Non-pigmented ciliary epithelial cell (primary cell): ENCODE results near the gene POLR3A.

ENCODE experiments used
- DNase-seq: peaks from one replicate; pipeline ENCODE4 v3.0.0-alpha.2; 2010; ENCODE audit warnings: low read depth

The POLR3A gene

GRCh38 chr10:77977934-77978333 lies 51.4 kb downstream of the POLR3A start:
- no peak for DNase-seq

- DNase-seq: no peak
Measured at GRCh38 chr10:77977016-77977415, 52.3 kb downstream of the POLR3A start.

DNA sequence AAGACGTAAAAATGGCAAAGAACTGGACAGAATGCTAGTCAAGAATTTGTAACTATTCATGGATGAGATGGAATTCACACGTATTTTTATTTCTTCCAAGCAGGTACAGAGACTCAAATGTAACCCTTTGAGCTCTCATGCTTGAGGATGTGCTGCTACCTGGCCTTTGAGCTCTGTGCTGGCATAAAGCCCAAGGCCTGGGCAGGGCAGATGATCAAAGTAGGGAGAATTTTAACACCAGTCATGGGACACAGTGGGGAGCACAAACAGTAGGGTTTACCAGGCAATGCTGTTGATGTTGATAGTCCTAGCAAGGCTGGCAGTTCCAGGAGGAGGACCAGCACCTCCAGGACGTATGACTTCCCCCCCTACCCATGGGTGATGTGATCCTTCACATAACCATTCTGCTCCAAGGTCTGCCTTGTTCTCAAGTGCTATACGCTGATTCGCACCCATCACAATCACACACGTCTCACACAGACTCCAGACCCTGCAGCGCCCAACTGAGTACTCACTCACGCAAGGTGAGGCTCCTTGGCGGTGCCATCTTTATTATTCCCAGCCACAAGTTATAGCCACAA lies 54.1 kb downstream of the POLR3A start:
- DNase-seq: no peak

- DNase-seq: no peak
Measured at GRCh38 chr10:77974396-77975074, 54.8 kb downstream of the POLR3A start.

- DNase-seq: no peak
Measured at GRCh38 chr10:77973276-77973675, 56.0 kb downstream of the POLR3A start.

- no peak for DNase-seq
Measured at GRCh38 chr10:77972148-77972547, 57.2 kb downstream of the POLR3A start.

GRCh38 chr10:77971804-77972144 lies 57.5 kb downstream of the POLR3A start:
- DNase-seq: no peak

DNA sequence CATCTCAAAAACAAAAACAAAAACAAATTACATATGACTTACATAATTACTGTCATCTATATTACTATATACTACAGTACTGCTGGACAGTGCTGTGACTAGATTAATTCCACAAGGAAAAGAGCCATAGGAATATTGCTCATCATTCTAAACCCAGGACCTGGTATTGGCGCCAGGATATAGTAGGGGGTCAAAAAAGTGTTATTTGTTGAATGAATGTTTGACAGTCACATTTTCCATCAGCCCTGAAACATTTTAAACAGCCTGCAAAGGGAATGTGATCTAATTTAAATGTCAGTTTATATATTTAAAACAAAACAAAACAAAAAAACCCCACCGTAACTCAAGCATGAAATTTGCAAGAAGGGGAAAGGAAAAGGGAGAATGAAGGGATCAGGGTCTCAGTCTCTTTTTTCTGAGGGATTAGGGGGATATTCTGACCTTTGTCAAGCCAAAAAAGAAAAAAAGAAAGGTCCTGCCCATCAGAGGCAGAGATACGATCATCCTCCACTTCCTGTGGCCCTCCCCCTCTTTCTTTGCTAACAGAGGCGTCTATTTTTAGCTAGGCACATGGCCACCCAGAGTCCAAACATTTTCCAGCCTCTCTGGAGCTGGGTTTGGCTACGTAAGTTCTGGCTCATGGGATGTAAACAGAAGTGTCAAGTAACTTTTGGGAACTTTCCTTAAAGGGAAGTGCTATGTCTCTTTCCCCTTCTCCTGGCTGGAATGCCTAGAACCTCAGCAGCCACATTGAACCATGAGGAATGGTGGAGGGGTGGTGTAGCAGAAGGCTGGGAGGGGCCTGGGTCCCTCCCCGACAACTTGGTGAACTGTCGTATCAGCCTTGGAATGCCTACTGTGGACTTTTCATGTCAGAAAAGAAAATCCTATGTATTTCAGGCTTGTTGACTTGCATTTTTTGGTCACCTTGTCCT lies 58.2 kb downstream of the POLR3A start:
- peak; percentile 72 for DNase-seq

- DNase-seq: no peak
Measured at GRCh38 chr10:77969114-77969513, 60.2 kb downstream of the POLR3A start.

- DNase-seq: no peak
Measured at GRCh38 chr10:77967611-77968022, 61.7 kb downstream of the POLR3A start.

- DNase-seq: no peak
Measured at GRCh38 chr10:77965294-77965693, 64.0 kb downstream of the POLR3A start.

- no peak for DNase-seq
Measured at GRCh38 chr10:77964811-77965210, 64.5 kb downstream of the POLR3A start.

DNA sequence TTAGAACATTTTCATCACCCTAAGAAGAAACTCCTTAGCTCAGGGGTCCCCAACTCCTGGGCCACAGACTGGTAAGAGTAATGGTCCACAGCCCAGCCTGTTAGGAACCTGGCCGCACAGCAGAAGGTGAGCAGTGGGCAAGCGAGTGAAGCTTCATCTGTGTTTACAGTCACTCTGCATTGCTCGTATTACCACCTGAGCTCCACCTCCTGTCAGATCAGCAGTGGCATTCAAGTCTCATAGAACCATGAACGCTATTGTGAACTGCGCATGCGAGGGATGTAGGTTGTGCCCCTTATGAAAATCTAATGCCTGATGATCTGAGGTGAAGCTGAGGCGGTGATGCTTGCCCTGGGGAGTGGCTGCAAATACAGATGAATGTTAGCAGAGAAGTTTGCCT lies 65.4 kb downstream of the POLR3A start:
- no peak for DNase-seq

DNA sequence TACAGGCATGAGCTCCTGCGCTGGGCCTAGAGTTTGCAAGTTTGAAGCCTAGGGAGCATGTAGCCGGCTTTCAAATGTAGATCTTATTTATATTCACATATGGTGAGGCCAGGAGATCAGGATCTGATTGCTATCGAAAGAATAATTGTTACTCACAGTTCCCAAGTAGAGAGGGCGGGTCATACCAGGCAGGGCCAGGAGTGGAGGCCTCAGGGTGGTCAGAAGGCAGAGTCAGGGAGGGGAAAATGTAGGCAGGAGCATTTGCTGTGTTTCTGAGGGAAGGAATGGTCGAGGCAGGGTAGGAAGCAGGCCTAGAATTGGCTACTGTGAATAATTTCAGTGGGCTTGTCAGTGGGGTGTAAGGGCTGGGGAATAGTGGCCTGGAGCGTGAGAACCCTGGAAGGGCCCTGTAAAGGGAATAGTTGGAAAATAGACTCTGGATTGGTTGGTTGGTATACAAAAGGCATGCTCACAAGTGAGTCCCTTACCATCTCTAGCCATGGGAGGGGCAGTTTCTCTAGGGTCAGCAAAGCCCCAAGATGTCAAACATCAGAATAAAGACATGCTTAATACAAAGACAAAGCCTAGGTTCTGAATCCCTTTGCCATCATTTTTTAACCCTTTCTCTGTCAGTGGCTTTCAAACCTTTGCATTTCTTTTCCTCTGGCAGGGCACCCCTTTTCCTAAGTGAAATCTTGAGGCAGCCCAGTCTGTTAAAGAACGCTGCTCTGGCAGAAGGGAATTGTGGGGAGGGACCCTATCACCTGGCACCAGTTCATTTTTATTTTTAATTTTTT lies 66.8 kb downstream of the POLR3A start:
- no peak for DNase-seq

GRCh38 chr10:77961668-77962067 lies 67.6 kb downstream of the POLR3A start:
- DNase-seq: no peak

GRCh38 chr10:77960829-77961329 lies 68.4 kb downstream of the POLR3A start:
- no peak for DNase-seq

- DNase-seq: no peak
Measured at GRCh38 chr10:77959887-77960455, 69.3 kb downstream of the POLR3A start.

GRCh38 chr10:77959384-77959783 lies 69.9 kb downstream of the POLR3A start:
- DNase-seq: no peak

GRCh38 chr10:77955136-77955535 lies 74.2 kb downstream of the POLR3A start:
- DNase-seq: no peak

- DNase-seq: no peak
Measured at GRCh38 chr10:77949167-77949566, 80.1 kb downstream of the POLR3A start.

DNA sequence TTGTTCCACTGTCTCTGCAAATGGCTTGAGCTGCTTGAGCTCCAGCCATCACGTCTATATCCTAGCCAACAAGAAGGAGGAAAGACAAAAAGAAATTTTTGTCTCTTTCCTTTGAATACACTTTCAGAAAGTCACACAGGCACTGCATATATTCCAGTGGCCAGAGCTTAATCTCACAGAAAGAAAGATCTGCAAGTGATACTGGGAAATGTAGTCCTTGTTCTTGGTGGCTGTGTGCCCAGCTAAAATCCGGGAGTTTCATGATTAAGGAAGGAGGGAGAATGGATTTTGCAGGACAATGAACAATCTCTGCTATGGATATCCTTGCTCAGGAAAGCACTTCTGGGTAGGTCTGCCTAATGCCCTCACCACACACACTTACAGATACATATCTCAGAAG lies 83.2 kb downstream of the POLR3A start:
- DNase-seq: no peak

DNA sequence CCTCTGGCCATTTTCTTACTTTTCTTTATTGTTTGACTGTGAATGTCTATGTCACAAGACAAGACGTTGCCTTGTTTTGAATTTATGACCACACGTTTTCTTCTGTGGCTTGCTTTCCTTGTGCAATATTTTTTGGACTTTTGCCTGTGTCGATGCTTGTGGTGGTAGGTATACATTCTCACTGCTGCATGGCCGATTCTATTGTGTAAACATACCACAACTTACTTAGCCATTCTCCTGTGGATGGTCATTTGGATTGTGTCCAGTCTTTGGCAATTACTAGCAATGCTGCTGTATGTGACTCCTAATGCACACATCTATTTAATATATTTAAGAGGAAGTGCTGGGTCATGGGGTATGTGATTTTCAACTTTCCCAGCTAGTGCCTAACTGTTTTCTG lies 84.8 kb downstream of the POLR3A start:
- DNase-seq: peak; percentile 76
